Neuronal stem cell (in vitro differentiated cells): ENCODE data around the gene CCDC86.

Source experiments
- DNase-seq: peaks from one replicate; pipeline ENCODE4 v3.0.0-alpha.2; 2013; ENCODE audit warnings: low spot score
- H2AFZ ChIP-seq: one replicate; pipeline ENCODE4 v1.6.1; 2013; ENCODE audit warnings: mild to moderate bottlenecking, low read length, inconsistent platforms
- H2AK5ac ChIP-seq: 2 replicates; pipeline ENCODE4 v1.6.1; 2013; ENCODE audit warnings: low read depth, mild to moderate bottlenecking, inconsistent platforms, low read length, moderate library complexity, mixed read lengths
- H2BK120ac ChIP-seq: 2 replicates; pipeline ENCODE4 v1.6.1; 2013; ENCODE audit warnings: low read depth, mild to moderate bottlenecking, inconsistent platforms, low read length, moderate library complexity, mixed read lengths
- H2BK12ac ChIP-seq: one replicate; pipeline ENCODE4 v1.6.1; 2013; ENCODE audit warnings: low read length, inconsistent platforms
- H2BK15ac ChIP-seq: 2 replicates; pipeline ENCODE4 v1.6.1; 2013; ENCODE audit warnings: mild to moderate bottlenecking, low read length, inconsistent platforms, mixed read lengths
- H2BK5ac ChIP-seq: one replicate; pipeline ENCODE4 v1.6.1; 2013; ENCODE audit warnings: inconsistent platforms, mild to moderate bottlenecking, low read length, moderate library complexity
- H3K14ac ChIP-seq: one replicate; pipeline ENCODE4 v1.6.1; 2013; ENCODE audit warnings: low read length, inconsistent platforms
- H3K18ac ChIP-seq: 2 replicates; pipeline ENCODE4 v1.6.1; 2013; ENCODE audit warnings: low read length, inconsistent platforms
- H3K23ac ChIP-seq: 2 replicates; pipeline ENCODE4 v1.6.1; 2013; ENCODE audit warnings: low read depth, mild to moderate bottlenecking, mixed read lengths, low read length, inconsistent platforms; ENCODE audit not compliant: poor library complexity
- H3K27ac ChIP-seq: replicated peaks from 3 replicates; pipeline ENCODE4 v1.5.1; 2013; ENCODE audit warnings: low read length, inconsistent platforms
- H3K27me3 ChIP-seq, 3 experiments: 2 replicates each; pipeline ENCODE4 v1.6.1; 2013; ENCODE audit warnings: low read length in 3 of 3, mild to moderate bottlenecking in 2 of 3, inconsistent platforms in 1 of 3, low read depth in 1 of 3, mixed read lengths in 1 of 3, moderate library complexity in 1 of 3; ENCODE audit not compliant: control insufficient read depth in 3 of 3, insufficient read depth in 3 of 3
- H3K36me3 ChIP-seq, 2 donors: replicated peaks in 1 of 2; 2 replicates each; pipeline ENCODE4 v1.6.1; 2013; ENCODE audit warnings: low read length in 2 of 2; ENCODE audit not compliant: control insufficient read depth in 2 of 2, insufficient read depth in 2 of 2
- H3K4ac ChIP-seq: 2 replicates; pipeline ENCODE4 v1.6.1; 2013; ENCODE audit warnings: inconsistent platforms, mild to moderate bottlenecking, low read length, moderate library complexity
- H3K4me1 ChIP-seq, 2 donors: 1 replicate in 1 of 2; 2 replicates in 1 of 2; pipeline ENCODE4 v1.6.1; 2013; ENCODE audit warnings: low read length in 2 of 2, low read depth in 1 of 2; ENCODE audit not compliant: control insufficient read depth in 2 of 2, insufficient read depth in 1 of 2
- H3K4me2 ChIP-seq: one replicate; pipeline ENCODE4 v1.6.1; 2013; ENCODE audit warnings: mild to moderate bottlenecking, low read length, inconsistent platforms; ENCODE audit not compliant: insufficient read depth, poor library complexity, severe bottlenecking
- H3K4me3 ChIP-seq, 2 donors: 2 replicates each; pipeline ENCODE4 v1.5.1; 2013; ENCODE audit warnings: low read length in 2 of 2, mild to moderate bottlenecking in 2 of 2, inconsistent platforms in 1 of 2, moderate library complexity in 1 of 2
- H3K79me1 ChIP-seq: one replicate; pipeline ENCODE4 v1.6.1; 2013; ENCODE audit warnings: low read depth, mild to moderate bottlenecking, inconsistent platforms, low read length, moderate library complexity
- H3K9ac ChIP-seq: one replicate; pipeline ENCODE4 v1.6.1; 2013; ENCODE audit warnings: mild to moderate bottlenecking, low read depth, low read length, inconsistent platforms; ENCODE audit not compliant: poor library complexity
- H3K9me3 ChIP-seq, 2 donors: replicated peaks in 1 of 2; 2 replicates each; pipeline versions ENCODE3 to v1.6.1; 2013; ENCODE audit warnings: low read length in 2 of 2, mild to moderate bottlenecking in 2 of 2, inconsistent platforms in 1 of 2, low read depth in 1 of 2, mixed read lengths in 1 of 2, moderate library complexity in 1 of 2; ENCODE audit not compliant: control insufficient read depth in 2 of 2, insufficient read depth in 1 of 2
- H4K8ac ChIP-seq: one replicate; pipeline ENCODE4 v1.6.1; 2013; ENCODE audit warnings: low read depth, mild to moderate bottlenecking, inconsistent platforms, low read length, moderate library complexity
- H4K91ac ChIP-seq: one replicate; pipeline ENCODE4 v1.6.1; 2013; ENCODE audit warnings: low read length, low read depth, mild to moderate bottlenecking, inconsistent platforms; ENCODE audit not compliant: poor library complexity
- WGBS, 2 donors: extraction: QIAGEN DNeasy Blood & Tissue Kit; methylation state at CpG; one replicate each; pipeline ENCODE4 v1.1.7; 2013; ENCODE audit warnings: missing lambda C conversion rate in 2 of 2, mixed read lengths in 1 of 2; ENCODE audit not compliant: insufficient read length in 2 of 2, insufficient replicate concordance in 1 of 2; ENCODE audit errors: extremely low coverage in 2 of 2; 5-methylcytosine and 5-hydroxymethylcytosine counted together

Gene CCDC86

DNA sequence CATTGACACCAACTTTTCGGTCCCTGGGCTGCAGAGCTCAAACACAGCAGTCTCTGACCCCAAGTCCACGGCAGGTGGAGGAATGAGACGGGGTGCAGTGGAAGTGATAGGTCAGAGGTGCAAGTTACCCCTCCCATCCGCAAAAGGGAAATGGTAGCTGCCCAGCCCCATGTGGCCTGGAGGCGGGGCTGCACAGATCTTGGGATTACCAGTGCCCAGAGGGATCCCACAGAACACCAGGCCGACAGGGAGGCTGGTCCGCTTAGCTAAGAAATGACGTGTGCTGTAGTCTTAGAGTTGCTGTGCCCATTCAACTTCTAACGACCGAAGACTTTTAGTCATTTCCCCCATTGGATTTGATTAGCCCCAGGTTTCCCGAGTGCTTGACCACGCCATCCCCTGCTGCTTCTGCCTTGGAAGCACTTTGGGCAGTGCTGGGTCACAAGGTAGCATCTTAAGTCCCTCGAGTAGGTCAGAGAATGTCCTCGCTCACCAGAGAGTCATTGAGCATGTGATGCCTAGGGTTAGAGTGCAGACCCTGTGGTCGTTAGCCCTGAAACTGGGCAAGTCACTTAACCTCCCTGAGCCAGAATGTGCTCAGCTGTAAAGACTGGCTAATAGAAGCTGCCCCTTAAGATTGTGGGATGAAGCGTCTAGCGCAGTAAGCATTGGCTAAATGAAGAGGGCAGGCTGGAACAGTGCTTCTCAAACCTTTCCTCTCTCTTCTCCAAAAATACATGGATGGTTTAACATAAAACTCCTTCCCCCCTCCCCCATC, 9.6 kb downstream of the CCDC86 start:
- peaks cover 32 to 48% of the 10 kb centered on the region in 2 donors for H3K36me3 ChIP-seq
- no peak overlapping the region for H4K91ac ChIP-seq
- no peak for DNase-seq
- H4K8ac ChIP-seq, result no peak overlapping the region
- no peak overlapping the region for H3K9ac ChIP-seq
- H3K79me1 ChIP-seq, result no peaks in the 10 kb centered on the region
- peak overlapping the region; percentile 65 for H3K23ac ChIP-seq
- no peak overlapping the region for H2AFZ ChIP-seq
- no peak overlapping the region for H3K27ac ChIP-seq
- H3K9me3 ChIP-seq, result no peaks in the 10 kb centered on the region
- no CpG with 5 or more reads among the region's 17 CpGs for WGBS, 2 donors
- no peak overlapping the region for H3K18ac ChIP-seq
- H3K4me1 ChIP-seq, result no peaks in the 10 kb centered on the region
- H3K27me3 ChIP-seq, result no peaks in the 10 kb centered on the region
- no peak overlapping the region for H2BK5ac ChIP-seq
- no peak overlapping the region for H2AK5ac ChIP-seq
- H2BK15ac ChIP-seq, result no peak overlapping the region
- no peak overlapping the region for H2BK12ac ChIP-seq
- peak overlapping the region; percentile 21 for H3K14ac ChIP-seq
- H3K4me2 ChIP-seq, result no peak overlapping the region
- H3K4ac ChIP-seq, result no peak overlapping the region
- no peak overlapping the region for H2BK120ac ChIP-seq
- no peak overlapping the region for H3K4me3 ChIP-seq

DNA sequence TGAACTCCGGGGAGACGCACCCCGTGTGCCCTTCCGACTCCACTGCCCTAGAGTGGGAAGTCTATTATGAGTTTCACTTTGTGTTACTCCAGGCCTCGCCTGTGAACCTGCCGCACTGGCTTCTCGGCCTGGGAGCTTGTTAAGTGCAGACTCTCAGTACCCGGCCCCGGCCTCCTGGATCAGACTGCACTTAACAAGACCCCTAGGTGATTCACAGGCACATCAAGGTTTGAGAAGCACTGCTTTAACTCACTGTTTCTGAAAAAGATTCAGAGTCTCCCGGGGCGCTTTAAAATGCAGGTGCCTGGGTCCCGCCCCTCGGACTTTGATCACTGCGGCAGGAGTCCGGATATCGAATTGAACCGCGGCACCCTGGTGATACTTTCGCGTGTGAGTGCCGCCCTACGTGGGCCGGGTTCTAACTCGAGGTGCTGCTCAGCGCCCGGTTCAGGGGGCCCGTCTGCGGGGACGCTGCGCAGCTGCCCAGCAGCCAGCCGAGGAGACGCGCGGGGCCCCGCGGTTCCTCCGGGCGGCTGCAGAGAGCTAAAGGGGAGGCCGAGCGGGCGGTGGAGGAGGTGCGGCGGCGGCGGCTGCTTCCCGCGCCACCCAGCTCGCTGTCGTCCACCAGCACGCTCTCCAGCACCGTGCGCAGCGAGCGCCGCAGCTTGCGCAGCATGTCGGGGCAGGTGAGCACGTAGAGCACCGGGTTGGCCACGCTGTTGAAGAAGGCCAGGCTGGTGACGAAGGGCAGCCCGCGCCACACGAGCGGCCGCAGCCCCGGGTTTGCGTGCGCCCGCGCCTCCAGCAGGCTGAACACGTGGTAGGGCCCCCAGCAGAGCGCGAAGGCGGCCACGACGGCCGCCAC, 10.4 kb downstream of the CCDC86 start:
- no CpG with 5 or more reads among the region's 78 CpGs for WGBS, 2 donors
- Histone ChIP-seq H2AFZ (no peak overlapping the region), H3K18ac (peak overlapping the region; percentile 28), H3K4me3 (peak overlapping the region in 1 of 2 donors; percentile 49), H3K27ac (no peak overlapping the region), H3K4me1 (no peaks in the 10 kb centered on the region), H3K4ac (no peak overlapping the region), H3K14ac (peak overlapping the region; percentile 71), H2BK12ac (no peak overlapping the region), H3K27me3 (no peaks in the 10 kb centered on the region), H4K8ac (no peak overlapping the region), H2AK5ac (no peak overlapping the region), H3K23ac (peak overlapping the region; percentile 73), H2BK5ac (no peak overlapping the region), H2BK15ac (no peak overlapping the region), H3K79me1 (no peaks in the 10 kb centered on the region), H4K91ac (no peak overlapping the region), H3K9ac (no peak overlapping the region), H2BK120ac (no peak overlapping the region), H3K36me3 (peaks cover 32 to 45% of the 10 kb centered on the region in 2 donors), H3K9me3 (no peaks in the 10 kb centered on the region), H3K4me2 (peak overlapping the region; percentile 18)
- DNase-seq, result no peak

DNA sequence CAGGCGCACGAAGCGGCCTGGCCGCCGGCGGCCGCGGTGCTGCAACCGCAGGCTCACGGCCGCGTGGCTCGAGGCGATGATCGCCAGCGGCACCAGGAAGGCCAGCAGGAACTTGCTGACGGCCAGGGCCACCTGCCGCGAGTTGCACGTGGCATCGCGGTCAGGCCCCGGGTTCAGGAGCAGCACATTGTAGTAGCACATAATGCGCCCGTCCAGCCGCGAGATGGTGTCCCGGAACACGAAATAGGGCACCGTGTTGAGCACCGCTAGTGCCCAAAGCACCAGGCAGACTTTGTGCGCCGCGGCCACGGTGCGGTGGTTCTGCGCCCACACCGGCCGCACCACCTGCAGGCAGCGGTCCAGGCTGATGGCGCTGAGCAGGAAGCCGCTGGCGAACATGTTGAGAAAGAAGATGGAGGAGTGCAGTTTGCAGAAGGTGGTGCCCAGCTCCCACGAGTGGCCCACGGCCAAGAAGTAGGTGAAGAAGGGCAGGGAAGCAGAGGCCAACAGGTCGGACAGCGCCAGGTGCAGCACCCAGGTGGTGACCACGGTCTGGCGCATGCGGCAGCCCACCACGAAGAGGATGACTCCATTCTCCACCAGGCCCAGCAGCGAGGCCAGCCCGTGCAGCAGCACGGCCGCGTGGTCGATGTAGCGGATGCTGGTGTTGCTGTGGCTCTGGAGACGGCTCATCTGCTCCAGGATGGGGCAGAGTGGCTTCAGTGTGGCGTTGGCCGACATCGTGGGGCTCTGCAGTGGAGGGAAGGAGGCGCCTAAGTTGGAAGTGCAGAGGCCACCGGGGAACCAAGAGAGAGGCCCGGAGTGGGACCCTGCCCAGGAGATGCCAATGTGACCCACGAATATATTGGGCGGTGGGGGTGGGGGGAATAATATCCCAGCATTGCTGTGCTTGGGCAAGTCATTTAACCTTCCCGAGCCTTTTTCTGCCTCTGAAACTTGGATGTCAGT, 11.4 kb downstream of the CCDC86 start:
- Histone ChIP-seq H3K36me3 (peaks cover 28 to 36% of the 10 kb centered on the region in 2 donors), H4K8ac (peak overlapping the region; percentile 94), H3K23ac (peak overlapping the region; percentile 73), H3K27ac (no peak overlapping the region), H3K4ac (peak overlapping the region; percentile 11), H2BK120ac (no peak overlapping the region), H2BK15ac (no peak overlapping the region), H3K4me3 (peak overlapping the region in 1 of 2 donors; percentile 26), H2AK5ac (no peak overlapping the region), H3K18ac (peak overlapping the region; percentile 17), H3K4me1 (no peaks in the 10 kb centered on the region), H4K91ac (no peak overlapping the region), H2AFZ (no peak overlapping the region), H3K79me1 (no peaks in the 10 kb centered on the region), H3K27me3 (no peaks in the 10 kb centered on the region), H2BK5ac (no peak overlapping the region), H3K14ac (peak overlapping the region; percentile 71), H2BK12ac (no peak overlapping the region), H3K9ac (peak overlapping the region; percentile 38), H3K4me2 (no peak overlapping the region), H3K9me3 (no peaks in the 10 kb centered on the region)
- no CpG with 5 or more reads among the region's 68 CpGs for WGBS, 2 donors
- DNase-seq, result no peak
